ENCODE data around the gene SH2D7.

DNA sequence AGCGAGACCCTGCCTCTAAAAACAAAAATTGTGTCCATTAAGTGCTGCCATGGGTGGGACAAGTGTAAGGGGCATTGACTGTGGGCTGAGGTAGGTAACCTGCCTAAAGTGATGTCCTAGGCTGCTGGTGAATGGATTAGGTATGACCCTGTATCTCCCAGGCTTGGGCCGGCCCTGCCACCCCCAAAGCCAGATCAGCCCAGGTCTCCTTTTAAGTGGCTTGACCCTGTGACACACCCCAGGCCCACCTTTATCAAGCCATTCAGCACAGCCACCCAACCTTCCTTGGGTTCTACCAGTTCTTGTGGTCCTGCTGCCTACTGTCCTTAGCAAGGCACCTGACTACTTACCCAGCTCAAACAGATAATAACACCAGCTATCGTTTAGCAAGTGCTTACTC is 20.2 kb downstream of the SH2D7 start:
- TF ChIP-seq EZH2 (IDR thresholded peaks at IDR 0.05; ENCODE audit: borderline replicate concordance, insufficient read depth, low read depth, low read length, poor library complexity, severe bottlenecking), result no peak
- TF ChIP-seq, protein P1, sequence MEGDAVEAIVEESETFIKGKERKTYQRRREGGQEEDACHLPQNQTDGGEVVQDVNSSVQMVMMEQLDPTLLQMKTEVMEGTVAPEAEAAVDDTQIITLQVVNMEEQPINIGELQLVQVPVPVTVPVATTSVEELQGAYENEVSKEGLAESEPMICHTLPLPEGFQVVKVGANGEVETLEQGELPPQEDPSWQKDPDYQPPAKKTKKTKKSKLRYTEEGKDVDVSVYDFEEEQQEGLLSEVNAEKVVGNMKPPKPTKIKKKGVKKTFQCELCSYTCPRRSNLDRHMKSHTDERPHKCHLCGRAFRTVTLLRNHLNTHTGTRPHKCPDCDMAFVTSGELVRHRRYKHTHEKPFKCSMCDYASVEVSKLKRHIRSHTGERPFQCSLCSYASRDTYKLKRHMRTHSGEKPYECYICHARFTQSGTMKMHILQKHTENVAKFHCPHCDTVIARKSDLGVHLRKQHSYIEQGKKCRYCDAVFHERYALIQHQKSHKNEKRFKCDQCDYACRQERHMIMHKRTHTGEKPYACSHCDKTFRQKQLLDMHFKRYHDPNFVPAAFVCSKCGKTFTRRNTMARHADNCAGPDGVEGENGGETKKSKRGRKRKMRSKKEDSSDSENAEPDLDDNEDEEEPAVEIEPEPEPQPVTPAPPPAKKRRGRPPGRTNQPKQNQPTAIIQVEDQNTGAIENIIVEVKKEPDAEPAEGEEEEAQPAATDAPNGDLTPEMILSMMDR (IDR thresholded peaks at IDR 0.05), result no peak

Data from B cell (primary cell).